DMS114 treated with DMSO at 0.1 percent for 48 hours (cell line): Measurements from ENCODE around the gene SAT2.
"Not testable (repeated sequence)": the region's sequence is repeated elsewhere in the genome, so short reads cannot be mapped to it uniquely, and the experiment has no call there.

ENCODE experiments used
- DNase-seq: peaks from one replicate; lab custom pipeline; 2025; ENCODE audit not compliant: unreplicated experiment; lab: John Stamatoyannopoulos, UW

The SAT2 gene

DNA sequence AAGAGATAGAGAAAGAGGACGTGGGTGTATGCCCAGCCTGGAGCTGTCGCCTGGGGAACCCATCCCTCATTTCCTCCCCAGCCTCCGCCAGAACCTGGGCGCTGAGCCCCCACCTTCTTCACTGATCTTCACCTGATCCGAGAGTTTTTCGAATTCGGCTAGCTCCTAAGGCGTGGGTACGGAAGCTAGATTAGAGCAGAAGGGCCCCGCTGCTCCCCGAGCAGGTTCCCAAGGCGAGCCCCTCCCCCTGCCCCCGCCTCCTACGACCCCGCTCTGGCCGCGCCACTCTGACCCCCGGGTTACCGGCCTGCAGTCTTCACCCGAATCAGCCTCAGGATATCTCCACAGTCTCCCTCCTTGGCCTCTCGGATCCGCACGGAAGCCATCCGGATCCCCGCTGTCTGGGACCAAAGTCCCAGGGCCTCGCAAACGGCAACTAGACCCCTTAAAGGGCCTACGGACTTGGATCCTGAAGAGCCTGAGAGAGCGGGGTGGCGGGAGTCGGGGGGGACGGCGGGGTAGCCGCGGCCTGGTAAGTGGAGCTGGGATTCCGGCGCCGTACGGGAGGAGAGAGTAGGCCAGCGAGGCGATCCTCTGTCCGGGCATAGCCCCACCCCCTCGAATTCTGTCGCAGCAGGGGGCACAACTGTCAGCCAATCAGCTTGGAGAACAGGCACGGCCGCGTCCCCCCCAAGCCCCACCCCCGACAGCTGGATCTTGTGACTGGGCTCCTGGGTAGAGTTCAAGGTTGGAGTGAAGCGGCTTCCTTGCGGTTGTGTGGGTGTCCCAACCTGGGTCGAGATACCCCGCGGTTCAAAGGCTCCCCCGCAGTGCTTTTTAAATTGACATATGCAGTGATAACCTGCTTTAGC lies at the start of gene SAT2:
Gene SAT2, minus strand, starts transcription at position 572 of the 872 bp plus-strand sequence. Its CDS starts 186 bp downstream, at position 386.
- DNase-seq: peak; percentile 77

DNA sequence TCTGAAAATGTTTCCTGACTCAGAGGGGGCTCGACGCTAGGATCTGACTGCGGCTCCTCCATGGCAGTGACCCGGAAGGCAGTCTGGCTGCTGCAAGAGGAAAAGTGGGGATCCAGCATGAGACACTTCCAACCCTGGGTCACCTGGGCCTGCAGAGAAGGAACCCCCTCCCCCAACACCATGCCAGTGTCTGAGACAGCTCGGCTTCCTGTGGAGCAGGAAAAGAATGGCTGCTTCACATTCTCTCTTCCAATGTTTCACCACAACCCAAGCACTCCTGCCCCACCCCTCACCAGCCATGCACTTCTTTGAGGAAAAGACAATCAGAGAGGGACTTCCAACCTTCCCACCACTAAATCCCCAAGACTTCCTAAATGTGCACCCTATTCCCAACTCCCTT lies 48.9 kb upstream of the SAT2 start:
- DNase-seq: no peak

DNA sequence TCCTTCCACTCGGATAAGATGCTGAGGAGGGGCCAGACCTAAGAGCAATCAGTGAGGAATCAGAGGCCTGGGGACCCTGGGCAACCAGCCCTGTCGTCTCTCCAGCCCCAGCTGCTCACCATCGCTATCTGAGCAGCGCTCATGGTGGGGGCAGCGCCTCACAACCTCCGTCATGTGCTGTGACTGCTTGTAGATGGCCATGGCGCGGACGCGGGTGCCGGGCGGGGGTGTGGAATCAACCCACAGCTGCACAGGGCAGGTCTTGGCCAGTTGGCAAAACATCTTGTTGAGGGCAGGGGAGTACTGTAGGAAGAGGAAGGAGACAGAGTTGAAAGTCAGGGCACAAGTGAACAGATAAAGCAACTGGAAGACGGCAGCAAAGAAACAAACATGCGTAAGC lies 47.3 kb upstream of the SAT2 start:
- no peak for DNase-seq

DNA sequence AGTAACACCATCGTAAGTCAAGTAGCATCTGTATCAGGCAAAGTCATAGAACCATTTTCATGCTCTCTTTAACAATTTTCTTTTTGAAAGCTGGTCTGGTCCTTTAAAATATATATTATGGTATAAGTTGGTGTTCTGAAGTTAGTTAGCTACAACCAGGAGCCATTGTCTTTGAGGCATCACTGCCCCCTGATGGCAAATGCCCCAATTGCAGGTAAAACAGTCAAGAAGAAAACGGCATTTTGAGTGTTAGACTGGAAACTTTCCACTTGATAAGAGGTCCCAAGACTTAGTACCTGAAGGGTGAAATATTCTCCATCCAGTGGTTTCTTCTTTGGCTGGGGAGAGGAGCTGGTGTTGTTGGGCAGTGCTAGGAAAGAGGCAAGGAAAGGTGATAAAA lies 45.6 kb upstream of the SAT2 start:
- DNase-seq: no peak

DNA sequence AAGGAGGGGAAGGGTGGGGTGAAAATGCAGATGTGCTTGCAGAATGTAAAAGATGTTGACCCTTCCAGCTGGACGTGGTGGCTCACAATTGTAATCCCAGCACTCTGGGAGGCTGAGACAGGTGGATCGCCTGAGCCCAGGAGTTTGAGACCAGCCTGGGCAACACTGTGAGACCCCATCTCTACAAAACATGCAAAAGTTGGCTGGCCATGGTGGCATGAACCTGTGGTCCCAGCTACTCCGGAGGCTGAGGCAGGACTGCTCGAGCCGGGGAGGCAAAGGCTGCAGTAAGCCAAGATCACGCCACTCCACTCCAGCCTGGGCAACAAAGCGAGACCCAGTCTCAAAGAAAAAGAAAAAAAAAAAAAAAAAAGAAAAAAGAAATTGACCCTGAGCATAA lies 40.9 kb upstream of the SAT2 start:
- DNase-seq: no peak

DNA sequence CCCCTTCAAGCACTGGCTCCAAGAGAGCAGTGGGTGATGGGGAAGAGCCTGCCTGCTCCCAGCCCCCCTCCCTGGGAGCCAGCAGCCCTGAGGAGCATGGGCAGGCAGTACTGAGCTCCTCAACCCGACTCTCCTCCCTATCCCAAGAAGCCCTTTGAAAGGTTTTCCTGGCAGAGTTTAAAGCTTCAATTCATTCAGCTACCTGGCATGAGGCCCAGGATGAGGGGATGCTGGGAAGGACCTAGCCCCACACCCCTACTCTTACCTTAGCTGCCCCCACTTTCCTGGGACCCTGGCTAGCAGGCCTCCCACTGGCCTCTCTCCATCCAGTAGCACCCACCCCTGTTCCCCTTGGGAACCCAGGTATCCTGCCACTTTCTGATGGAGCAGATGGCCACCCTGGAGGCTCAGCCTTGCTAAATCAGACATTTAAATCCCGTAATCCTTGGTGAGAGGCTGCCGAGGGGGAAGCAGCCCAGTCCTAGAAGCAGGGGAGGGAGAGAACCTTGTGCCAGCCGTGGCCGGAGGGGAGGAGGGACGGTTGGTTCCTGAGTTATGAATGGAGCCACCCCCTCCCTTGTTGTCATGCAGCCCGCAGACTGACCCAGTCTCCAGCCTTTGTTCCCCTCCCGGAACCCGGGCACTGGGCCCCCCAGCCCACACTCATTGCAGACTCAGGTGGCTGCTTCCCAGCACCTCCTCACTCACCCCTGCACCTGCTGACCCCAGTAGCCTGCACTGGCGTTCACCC lies 40.2 kb upstream of the SAT2 start:
- no peak for DNase-seq

DNA sequence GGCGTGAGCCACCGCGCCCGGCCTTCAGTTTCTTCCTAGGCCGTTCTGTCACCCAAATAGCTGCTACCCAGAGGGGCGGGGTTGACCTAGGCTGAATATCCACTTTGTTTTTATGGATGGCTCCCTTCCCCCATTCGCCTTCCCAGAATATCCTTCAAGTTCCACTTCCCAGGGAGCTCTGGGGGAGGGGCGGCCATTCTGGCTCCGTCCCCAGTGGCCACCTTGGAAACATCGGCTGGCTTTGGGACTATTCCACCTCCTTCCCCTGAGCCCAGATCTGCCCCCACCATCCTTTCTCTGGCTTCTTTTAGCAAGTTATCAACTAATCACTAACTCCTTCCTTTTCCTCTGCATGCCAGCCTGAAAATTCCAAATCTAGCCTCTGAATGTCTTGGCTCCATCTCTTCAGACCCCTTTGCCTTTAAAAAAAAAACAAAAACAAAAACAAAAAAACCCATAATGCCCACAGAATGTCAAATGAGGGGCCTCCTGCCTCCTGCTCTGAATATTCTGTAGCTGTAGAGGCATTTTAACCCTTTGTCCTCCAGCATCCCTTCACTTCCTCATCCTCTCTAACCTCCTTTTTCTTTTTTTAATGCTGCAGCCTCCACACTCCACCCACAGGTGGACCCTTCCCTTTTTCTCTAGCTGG lies 29.5 kb upstream of the SAT2 start:
- DNase-seq: no peak

DNA sequence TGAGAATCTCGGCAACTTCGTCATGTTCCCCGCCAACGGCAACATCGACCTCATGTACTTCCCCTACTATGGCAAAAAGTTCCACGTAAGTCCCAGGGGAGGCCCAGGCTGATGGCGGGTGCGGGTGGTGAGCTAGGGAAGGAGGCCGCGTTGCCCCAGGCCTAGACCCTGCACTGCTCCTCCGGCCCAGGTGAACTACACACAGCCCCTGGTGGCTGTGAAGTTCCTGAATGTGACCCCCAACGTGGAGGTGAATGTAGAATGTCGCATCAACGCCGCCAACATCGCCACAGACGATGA lies 27.9 kb upstream of the SAT2 start:
- no peak for DNase-seq

DNA sequence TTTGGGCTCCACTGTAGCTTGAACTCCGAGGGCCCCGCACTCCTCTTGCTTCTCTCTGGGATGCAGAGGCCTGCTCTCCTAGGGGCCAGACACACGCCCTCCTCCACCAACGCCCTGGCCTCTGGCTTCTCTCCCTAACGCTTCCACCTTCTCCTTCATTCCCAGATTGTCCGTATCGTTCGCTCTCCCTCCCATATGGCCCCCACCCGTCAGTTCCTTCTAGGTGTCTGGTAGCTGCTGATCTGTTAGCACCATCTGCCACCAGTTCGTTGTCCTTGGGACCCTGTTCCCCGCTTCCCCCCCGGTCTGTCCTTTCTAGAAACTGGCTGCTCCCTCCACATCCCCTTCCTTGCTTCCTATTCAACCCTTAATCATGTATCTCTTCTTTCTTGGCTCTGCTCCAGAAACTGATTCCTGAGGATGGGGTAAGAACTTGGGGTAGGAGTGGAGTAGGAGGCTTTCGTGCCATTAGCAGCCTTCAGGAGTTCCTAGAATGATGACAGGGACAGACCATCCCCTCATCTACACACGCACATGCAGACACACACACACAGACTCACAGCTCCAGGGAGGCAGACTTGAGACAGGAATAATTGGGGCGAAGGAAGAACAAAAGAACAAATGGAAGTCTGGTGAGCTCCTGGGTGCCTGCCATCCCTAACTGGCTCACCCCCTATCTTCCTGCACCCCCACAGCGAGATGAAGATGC lies 27.4 kb upstream of the SAT2 start:
- no peak for DNase-seq

DNA sequence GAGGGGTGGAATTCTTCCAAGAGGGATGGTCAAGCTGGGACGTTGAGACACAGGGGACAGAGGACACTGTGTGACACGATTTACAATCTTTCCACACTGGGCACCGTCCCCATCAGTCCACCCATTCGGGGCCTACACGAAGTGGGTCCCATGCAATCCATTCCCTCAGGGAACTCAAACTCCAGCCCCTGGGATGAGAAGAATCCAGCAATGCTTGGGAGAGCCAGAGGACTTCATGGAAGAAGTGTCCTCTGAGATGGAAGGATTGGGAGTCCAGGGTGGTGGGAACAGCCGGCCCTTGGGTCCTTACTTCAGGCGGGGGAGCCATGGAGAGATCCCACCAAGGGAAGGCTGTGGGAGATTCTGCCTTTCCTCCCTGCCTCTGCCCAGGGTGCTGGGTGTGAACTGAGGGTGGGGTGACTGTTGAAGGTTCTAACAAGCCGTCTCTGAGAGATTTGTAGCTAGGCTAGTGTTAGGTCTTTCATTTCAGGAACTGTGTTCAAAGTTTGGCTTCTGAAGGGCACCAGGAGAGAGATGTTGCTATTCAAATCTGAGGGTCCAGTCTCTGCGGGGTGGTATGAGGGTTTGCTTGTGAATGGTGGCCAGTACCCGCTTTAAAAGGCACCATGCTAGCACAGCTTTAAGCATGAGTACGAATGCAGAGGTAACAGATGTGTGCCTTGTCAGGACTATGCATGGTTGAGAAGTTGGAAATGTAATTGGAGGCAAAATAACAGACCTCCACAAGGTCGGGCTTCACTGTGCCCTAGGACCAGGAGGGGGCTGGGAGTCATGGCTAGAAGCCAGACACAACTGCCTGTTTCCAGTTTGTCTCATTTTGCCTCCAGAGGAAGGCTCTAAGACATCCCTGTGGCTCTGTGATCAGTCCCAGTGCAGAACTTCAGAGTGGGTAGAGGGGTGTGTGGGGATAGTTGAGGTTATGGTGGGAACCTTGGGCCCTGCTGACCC lies 25.1 kb upstream of the SAT2 start:
- no peak for DNase-seq

DNA sequence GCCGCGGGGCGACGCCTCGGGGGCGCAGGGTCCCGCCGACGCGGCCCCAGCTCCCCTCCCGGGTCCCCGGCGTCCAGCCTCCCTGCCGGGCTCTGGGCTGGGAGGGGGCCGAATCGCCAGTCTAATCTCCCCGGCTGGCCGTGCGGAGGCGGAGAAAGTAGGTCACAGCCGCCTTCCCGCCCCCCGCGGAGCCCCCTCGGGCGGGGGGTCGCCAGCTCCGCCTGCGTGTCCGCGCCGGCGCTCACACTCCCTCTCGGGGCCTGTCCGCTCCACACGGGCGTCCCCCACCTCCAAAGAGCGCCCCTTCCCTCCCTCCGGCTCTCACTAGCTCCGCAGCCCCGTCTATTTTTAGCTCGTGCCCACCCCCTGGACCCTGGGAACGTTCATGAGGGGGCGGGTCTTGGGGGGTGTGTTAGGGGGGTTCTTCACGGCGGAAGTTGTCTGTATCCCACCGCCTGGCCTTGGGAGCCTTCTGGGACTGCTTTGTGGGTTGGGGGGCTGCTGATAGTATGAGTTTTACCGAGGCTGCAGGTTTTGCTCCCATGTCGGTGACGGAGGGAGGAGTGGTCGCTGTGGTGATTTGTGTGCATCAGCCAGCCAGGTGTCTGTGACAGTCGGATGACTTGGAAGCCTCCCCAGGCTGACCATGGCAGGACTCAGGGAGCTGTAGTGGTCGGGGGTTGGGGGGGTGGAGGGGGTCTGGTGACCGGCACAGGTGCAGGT lies 24.2 kb upstream of the SAT2 start:
- DNase-seq: no peak

DNA sequence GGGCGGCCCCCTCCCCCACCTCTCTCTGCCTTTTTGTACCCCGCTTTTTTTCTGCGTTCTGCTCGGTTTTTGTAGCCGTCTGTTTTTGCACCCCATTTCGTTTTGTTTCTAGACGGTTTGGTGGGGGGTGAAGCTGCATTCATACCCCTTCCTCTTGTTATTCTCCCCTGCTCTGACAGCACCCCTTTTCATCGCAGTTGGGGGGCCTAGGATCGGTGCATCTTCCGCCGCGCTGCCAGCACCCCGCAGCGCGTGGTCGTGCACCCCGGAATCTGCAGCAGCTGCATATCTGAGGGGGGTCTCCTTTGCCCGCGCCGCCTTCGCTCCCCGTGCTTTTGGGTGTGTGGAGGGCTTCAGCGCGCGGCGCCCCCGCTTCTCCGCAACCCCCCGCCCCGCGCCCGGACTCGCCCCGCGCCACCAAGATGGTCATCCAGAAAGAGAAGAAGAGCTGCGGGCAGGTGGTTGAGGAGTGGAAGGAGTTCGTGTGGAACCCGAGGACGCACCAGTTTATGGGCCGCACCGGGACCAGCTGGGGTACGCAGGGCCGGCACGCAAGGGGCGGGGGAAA lies 23.6 kb upstream of the SAT2 start:
- DNase-seq: no peak

DNA sequence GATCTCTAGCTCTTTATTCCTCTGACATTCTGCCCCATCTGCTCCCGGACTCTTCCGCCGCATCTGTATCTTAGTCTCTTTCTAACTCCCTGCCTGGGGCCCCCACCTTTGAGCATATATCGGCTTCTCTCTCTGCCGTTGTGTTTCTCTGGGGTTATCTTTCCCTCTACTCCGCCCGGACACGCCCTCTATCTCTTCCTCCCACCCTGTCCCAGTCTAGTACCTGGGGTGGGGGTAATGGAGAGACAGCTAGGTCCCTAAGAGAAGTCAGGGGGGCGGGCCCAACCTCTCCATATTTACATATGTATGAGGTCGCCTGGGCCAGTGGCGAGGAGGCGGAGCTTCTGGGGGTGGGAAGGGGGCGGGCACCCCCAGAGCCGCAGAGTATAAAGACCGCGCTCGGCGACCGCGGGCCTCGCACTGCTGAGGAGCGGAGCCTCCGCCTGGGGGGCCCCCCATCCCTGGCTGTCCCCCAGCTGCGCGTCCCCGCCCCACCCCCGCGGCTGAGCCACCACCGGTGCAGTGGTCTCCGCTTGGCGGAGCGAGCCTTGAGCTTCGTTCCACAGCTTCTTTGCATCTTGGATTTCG lies 23.0 kb upstream of the SAT2 start, which contains the start of gene ATP1B2:
Gene ATP1B2, plus strand, starts transcription at position 418 of the 588 bp plus-strand sequence. CDS start 593 bp downstream, outside the sequence.
- peak; percentile 27 for DNase-seq

DNA sequence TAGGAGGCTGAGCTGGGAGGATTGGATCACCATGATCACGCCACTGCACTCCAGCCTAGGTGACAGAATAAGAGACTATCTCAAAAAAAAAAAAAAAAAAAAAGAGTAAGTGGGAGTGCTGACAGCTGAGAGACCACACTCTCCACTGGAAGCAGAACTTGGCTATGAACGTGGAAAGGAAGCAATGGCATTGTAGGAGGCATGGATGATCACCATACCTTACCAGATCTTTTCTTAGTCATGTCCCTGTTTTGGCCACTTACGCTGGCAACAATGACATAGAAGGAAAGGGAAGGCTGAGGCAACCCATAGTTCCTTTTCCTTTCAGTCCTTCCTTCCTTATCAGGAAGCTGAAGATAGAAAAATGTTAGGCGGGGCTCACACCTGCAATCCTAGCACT lies 19.4 kb upstream of the SAT2 start:
- DNase-seq: no peak

DNA sequence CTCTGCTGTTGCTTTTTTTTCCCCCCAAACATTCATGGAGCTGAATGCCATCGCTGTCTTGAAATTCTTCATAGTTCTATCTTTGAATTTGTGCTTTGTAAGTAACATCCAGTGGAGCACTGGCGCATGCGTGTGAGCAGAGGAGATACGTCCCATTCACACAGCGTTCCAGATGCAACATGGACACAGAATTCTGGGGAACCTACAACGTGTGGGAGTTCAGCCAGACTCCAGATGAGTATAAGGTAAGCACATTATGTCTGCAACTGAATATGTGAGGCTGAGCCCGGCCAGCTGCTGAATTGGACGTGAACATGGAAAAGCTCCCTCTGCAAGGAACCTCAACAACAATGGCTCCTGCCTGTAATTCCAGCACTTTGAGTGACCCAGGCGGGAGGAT lies 18.8 kb upstream of the SAT2 start:
- DNase-seq: no peak

DNA sequence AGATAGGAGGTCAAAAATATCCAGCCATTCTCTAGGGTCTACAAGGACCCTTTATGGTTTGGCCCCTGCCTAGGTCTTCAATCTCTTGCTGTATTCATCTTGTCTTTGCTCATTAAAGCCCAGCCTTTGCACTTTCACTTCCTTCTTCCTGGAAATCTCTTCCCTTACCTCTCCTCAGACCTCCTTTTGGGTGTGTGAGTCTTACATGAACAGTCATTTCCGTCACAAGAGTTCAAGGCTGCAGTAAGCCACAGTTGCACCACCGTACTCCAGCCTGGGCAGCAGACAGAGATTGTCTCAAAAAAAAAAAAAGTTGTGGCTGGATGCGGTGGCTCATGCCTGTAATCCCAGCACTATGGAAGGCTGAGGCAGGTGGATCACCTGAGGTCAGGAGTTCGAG lies 17.2 kb upstream of the SAT2 start:
- no peak for DNase-seq

DNA sequence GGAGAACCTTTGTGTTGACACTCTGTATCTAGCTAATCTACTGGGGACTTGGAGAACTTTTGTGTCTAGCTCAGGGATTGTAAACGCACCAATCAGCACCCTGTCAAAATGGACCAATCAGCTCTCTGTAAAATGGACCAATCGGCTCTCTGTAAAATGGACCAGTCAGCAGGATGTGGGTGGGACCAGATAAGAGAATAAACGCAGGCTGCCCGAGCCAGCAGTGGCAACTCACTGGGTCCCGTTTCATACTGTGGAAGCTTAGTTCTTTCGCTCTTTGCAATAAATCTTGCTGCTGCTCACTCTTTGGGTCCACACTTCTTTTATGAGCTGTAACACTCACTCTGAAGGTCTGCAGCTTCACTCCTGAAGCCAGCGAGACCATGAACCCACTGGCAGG lies 14.0 kb upstream of the SAT2 start:
- not testable (repeated sequence) for DNase-seq

DNA sequence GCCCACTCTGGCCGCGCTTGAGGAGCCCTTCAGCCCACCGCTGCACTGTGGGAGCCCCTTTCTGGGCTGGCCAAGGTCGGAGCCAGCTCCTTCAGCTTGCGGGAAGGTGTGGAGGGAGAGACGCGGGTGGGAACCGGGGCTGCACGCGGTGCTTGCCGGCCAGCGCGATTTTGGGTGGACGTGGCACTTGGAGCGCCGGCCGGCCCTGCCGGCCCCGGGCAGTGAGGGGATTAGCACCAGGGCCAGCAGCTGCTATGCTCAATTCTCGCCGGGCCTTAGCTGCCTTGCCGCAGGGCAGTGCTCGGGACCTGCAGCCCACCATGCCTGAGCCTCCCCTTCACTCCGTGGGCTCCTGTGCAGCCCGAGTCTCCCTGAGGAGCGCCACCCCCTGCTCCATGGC lies 13.2 kb upstream of the SAT2 start:
- DNase-seq: no peak

DNA sequence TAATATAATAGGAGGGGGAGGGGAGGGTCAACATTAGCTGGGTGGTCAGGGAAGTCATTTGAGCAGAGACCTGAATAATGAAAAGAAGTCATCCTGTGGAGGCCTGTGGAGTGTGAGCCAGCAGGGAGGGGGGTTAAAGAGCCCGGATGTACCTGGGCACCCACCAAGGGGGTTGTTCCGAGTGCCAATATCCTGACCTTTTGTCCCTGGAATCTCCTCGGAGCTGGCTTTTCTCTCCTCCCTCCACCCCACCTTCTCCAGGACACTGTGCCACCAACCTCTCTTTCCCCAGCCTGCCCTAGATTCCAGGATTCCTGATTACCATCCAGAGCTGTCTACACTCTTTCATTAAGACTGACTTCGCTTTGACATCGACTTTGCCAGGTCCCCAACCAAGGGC lies 8.5 kb upstream of the SAT2 start:
- DNase-seq: no peak
